ENCODE results near the gene RALGAPB.

The RALGAPB gene

DNA sequence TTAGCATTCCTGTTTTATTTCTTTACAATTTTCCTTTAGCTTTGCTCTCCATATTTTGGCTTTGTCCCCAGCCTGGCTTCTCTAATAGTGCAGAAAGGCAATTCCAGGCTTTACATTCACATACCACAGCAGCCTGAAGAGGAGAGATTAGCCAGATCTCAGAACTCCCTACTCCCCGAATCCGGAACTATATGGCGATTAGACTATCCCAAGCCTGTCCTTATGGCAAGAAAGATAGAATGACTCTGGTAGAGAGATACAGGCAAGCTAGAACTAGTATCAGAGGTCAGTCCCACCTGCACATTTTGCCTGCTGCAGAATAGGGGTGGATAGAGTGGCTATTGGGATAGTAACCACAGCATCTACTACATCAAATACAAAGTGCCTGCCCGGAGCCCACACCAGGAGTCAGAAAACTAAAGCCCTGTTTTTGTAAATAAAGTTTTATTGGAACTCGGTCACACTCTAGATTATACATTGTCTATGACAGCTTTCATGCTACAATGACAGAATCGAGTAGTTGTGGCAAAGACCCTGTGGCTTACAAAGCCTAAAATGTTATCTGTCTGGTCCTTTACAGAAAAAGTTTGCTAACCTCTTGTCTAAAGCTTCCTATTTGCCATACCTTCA lies 91.3 kb downstream of the RALGAPB start:
- Histone ChIP-seq H3K27me3 (replicated peaks in 2 of 5; ENCODE audit: control insufficient read depth in 4 of 5, insufficient read depth in 5 of 5, low read length in 4 of 5) (no peaks in the 10 kb centered on the region), H3K4me3 (ENCODE audit: control insufficient read depth in 1 of 7, extremely low read depth in 1 of 7, insufficient read depth in 4 of 7, low read depth in 2 of 7, low read length in 6 of 7) (no peak overlapping the region), H3K9me3 (ENCODE audit: control extremely low read depth in 1 of 5, control insufficient read depth in 4 of 5, insufficient read depth in 2 of 5, low read depth in 1 of 5, low read length in 4 of 5) (no peaks in the 10 kb centered on the region), H3K27ac (ENCODE audit: insufficient read depth in 1 of 2, low read depth in 1 of 2, low read length in 2 of 2, poor library complexity in 1 of 2, severe bottlenecking in 2 of 2) (no peak overlapping the region), H3K4me1 (ENCODE audit: control extremely low read depth in 1 of 4, control insufficient read depth in 4 of 4, insufficient read depth in 4 of 4, low read length in 3 of 4) (no peaks in the 10 kb centered on the region), H3K36me3 (ENCODE audit: control insufficient read depth in 4 of 4, insufficient read depth in 4 of 4, low read length in 3 of 4) (peaks cover 13 to 55% (median 36%) of the 10 kb centered on the region in 4 experiments)
- no peak for DNase-seq
- ChIA-PET CTCF (no interaction called here), POLR2A (no interaction called here)
- WGBS (ENCODE audit: insufficient coverage) = 96% methylated on average over 3 of the region's 6 CpGs

DNA sequence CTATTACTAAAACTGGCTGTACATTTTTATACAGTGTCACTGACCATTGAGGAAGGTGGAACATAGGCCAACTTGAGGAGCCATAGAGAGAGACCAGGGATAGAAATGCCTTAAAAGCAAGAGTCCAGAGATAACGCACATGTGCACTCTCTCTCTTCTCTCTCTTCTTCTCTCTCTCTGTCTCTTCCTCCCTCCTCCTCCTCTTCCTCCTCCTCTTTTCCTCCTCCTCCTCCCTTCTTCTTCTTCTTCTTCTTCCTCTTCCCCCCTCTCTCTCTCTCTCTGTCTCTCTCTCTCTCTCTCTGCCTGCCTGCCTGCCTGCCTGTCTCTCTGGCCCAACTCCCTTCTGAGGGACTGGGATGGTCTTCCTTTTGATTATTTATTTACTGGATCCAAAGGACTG lies 92.0 kb downstream of the RALGAPB start:
- H3K4me3 ChIP-seq (ENCODE audit: control insufficient read depth in 1 of 7, extremely low read depth in 1 of 7, insufficient read depth in 4 of 7, low read depth in 2 of 7, low read length in 6 of 7) = no peak overlapping the region
- H3K36me3 ChIP-seq (ENCODE audit: control insufficient read depth in 4 of 4, insufficient read depth in 4 of 4, low read length in 3 of 4) = peaks cover 13 to 53% (median 35%) of the 10 kb centered on the region in 4 experiments
- no peak overlapping the region for H3K27ac ChIP-seq (ENCODE audit: insufficient read depth in 1 of 2, low read depth in 1 of 2, low read length in 2 of 2, poor library complexity in 1 of 2, severe bottlenecking in 2 of 2)
- no peak for DNase-seq
- WGBS (ENCODE audit: insufficient coverage) = 100% methylated on average over 1 of the region's 1 CpG
- ChIA-PET POLR2A (no interaction called here), CTCF (no interaction called here)
- H3K27me3 ChIP-seq (replicated peaks in 2 of 5; ENCODE audit: control insufficient read depth in 4 of 5, insufficient read depth in 5 of 5, low read length in 4 of 5) = no peaks in the 10 kb centered on the region
- no peaks in the 10 kb centered on the region for H3K4me1 ChIP-seq (ENCODE audit: control extremely low read depth in 1 of 4, control insufficient read depth in 4 of 4, insufficient read depth in 4 of 4, low read length in 3 of 4)
- no peaks in the 10 kb centered on the region for H3K9me3 ChIP-seq (ENCODE audit: control extremely low read depth in 1 of 5, control insufficient read depth in 4 of 5, insufficient read depth in 2 of 5, low read depth in 1 of 5, low read length in 4 of 5)

- Histone ChIP-seq H3K9me3 (ENCODE audit: control extremely low read depth in 1 of 5, control insufficient read depth in 4 of 5, insufficient read depth in 2 of 5, low read depth in 1 of 5, low read length in 4 of 5) (no peaks in the 10 kb centered on the region), H3K4me3 (ENCODE audit: control insufficient read depth in 1 of 7, extremely low read depth in 1 of 7, insufficient read depth in 4 of 7, low read depth in 2 of 7, low read length in 6 of 7) (no peak overlapping the region), H3K27ac (ENCODE audit: insufficient read depth in 1 of 2, low read depth in 1 of 2, low read length in 2 of 2, poor library complexity in 1 of 2, severe bottlenecking in 2 of 2) (no peak overlapping the region), H3K36me3 (ENCODE audit: control insufficient read depth in 4 of 4, insufficient read depth in 4 of 4, low read length in 3 of 4) (peaks cover 15 to 49% (median 33%) of the 10 kb centered on the region in 4 experiments), H3K27me3 (replicated peaks in 2 of 5; ENCODE audit: control insufficient read depth in 4 of 5, insufficient read depth in 5 of 5, low read length in 4 of 5) (no peaks in the 10 kb centered on the region), H3K4me1 (ENCODE audit: control extremely low read depth in 1 of 4, control insufficient read depth in 4 of 4, insufficient read depth in 4 of 4, low read length in 3 of 4) (no peaks in the 10 kb centered on the region)
- ChIA-PET POLR2A (no interaction called here), CTCF (no interaction called here)
- DNase-seq = no peak
- WGBS (ENCODE audit: insufficient coverage) = 100% methylated on average over 2 of the region's 6 CpGs
These were observed 93.5 kb downstream of the RALGAPB start for GRCh38 chr20:38566036-38566598.

GRCh38 chr20:38569747-38570525 lies 97.3 kb downstream of the RALGAPB start:
- POLR2A ChIA-PET = no interaction called here

DNA sequence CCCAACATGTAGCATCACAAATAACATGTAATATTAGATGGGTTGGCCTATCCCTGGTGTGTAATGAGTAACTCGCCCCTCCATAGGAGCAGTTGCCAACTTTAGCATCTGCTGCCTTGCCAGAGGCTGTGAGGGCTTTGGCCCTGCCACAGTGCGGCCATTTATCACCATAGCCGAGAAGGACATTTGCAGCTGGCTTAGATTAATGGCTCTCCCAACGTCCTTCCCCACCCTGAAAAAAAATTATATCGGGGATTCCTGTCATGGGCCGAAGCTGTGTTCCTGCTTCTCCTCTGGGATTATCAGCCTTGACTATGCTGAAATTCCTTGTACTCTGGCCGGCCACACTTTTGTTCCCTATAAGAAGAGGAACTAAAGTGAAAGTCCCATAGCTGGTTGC lies 100.8 kb downstream of the RALGAPB start:
- Histone ChIP-seq H3K4me3 (ENCODE audit: control insufficient read depth in 1 of 7, extremely low read depth in 1 of 7, insufficient read depth in 4 of 7, low read depth in 2 of 7, low read length in 6 of 7) (no peak overlapping the region), H3K27ac (ENCODE audit: insufficient read depth in 1 of 2, low read depth in 1 of 2, low read length in 2 of 2, poor library complexity in 1 of 2, severe bottlenecking in 2 of 2) (no peak overlapping the region), H3K27me3 (replicated peaks in 2 of 5; ENCODE audit: control insufficient read depth in 4 of 5, insufficient read depth in 5 of 5, low read length in 4 of 5) (no peaks in the 10 kb centered on the region), H3K4me1 (ENCODE audit: control extremely low read depth in 1 of 4, control insufficient read depth in 4 of 4, insufficient read depth in 4 of 4, low read length in 3 of 4) (no peaks in the 10 kb centered on the region), H3K36me3 (ENCODE audit: control insufficient read depth in 4 of 4, insufficient read depth in 4 of 4, low read length in 3 of 4) (peaks cover 6 to 55% (median 29%) of the 10 kb centered on the region in 4 experiments), H3K9me3 (ENCODE audit: control extremely low read depth in 1 of 5, control insufficient read depth in 4 of 5, insufficient read depth in 2 of 5, low read depth in 1 of 5, low read length in 4 of 5) (no peaks in the 10 kb centered on the region)
- POLR2A ChIA-PET = no interaction called here
- CTCF ChIA-PET = no interaction called here
- no peak for DNase-seq
- WGBS (ENCODE audit: insufficient coverage) = 98% methylated on average over 7 of the region's 7 CpGs

More at GRCh38 chr20:38569747-38570525, 97.3 kb downstream of the RALGAPB start:
- Histone ChIP-seq H3K4me1 (ENCODE audit: control extremely low read depth in 1 of 4, control insufficient read depth in 4 of 4, insufficient read depth in 4 of 4, low read length in 3 of 4) (no peaks in the 10 kb centered on the region), H3K36me3 (ENCODE audit: control insufficient read depth in 4 of 4, insufficient read depth in 4 of 4, low read length in 3 of 4) (peaks cover 16 to 52% (median 33%) of the 10 kb centered on the region in 4 experiments), H3K9me3 (ENCODE audit: control extremely low read depth in 1 of 5, control insufficient read depth in 4 of 5, insufficient read depth in 2 of 5, low read depth in 1 of 5, low read length in 4 of 5) (no peaks in the 10 kb centered on the region), H3K27me3 (replicated peaks in 2 of 5; ENCODE audit: control insufficient read depth in 4 of 5, insufficient read depth in 5 of 5, low read length in 4 of 5) (no peaks in the 10 kb centered on the region), H3K27ac (ENCODE audit: insufficient read depth in 1 of 2, low read depth in 1 of 2, low read length in 2 of 2, poor library complexity in 1 of 2, severe bottlenecking in 2 of 2) (no peak overlapping the region), H3K4me3 (ENCODE audit: control insufficient read depth in 1 of 7, extremely low read depth in 1 of 7, insufficient read depth in 4 of 7, low read depth in 2 of 7, low read length in 6 of 7) (no peak overlapping the region)
- WGBS (ENCODE audit: insufficient coverage) = 100% methylated on average over 2 of the region's 5 CpGs
- no peak for DNase-seq
- CTCF ChIA-PET = no interaction called here

- CTCF ChIA-PET = no interaction called here
- POLR2A ChIA-PET = no interaction called here
- H3K36me3 ChIP-seq (ENCODE audit: control insufficient read depth in 4 of 4, insufficient read depth in 4 of 4, low read length in 3 of 4) = peaks cover 0 to 27% (median 12%) of the 10 kb centered on the region in 4 experiments
- WGBS (ENCODE audit: insufficient coverage) = 93% methylated on average over 6 of the region's 7 CpGs
- H3K4me3 ChIP-seq (ENCODE audit: control insufficient read depth in 1 of 7, extremely low read depth in 1 of 7, insufficient read depth in 4 of 7, low read depth in 2 of 7, low read length in 6 of 7) = no peak overlapping the region
- DNase-seq = no peak
- H3K4me1 ChIP-seq (ENCODE audit: control extremely low read depth in 1 of 4, control insufficient read depth in 4 of 4, insufficient read depth in 4 of 4, low read length in 3 of 4) = no peaks in the 10 kb centered on the region
- no peaks in the 10 kb centered on the region for H3K9me3 ChIP-seq (ENCODE audit: control extremely low read depth in 1 of 5, control insufficient read depth in 4 of 5, insufficient read depth in 2 of 5, low read depth in 1 of 5, low read length in 4 of 5)
- H3K27ac ChIP-seq (ENCODE audit: insufficient read depth in 1 of 2, low read depth in 1 of 2, low read length in 2 of 2, poor library complexity in 1 of 2, severe bottlenecking in 2 of 2) = no peak overlapping the region
- peaks cover 0 to 13% (median 7%) of the 10 kb centered on the region in 5 experiments for H3K27me3 ChIP-seq (replicated peaks in 2 of 5; ENCODE audit: control insufficient read depth in 4 of 5, insufficient read depth in 5 of 5, low read length in 4 of 5)
These were observed 106.7 kb downstream of the RALGAPB start for GRCh38 chr20:38579219-38579910.

- Histone ChIP-seq H3K4me3 (ENCODE audit: control insufficient read depth in 1 of 7, extremely low read depth in 1 of 7, insufficient read depth in 4 of 7, low read depth in 2 of 7, low read length in 6 of 7) (no peak overlapping the region), H3K36me3 (ENCODE audit: control insufficient read depth in 4 of 4, insufficient read depth in 4 of 4, low read length in 3 of 4) (peaks cover 0 to 22% (median 7%) of the 10 kb centered on the region in 4 experiments), H3K9me3 (ENCODE audit: control extremely low read depth in 1 of 5, control insufficient read depth in 4 of 5, insufficient read depth in 2 of 5, low read depth in 1 of 5, low read length in 4 of 5) (no peaks in the 10 kb centered on the region), H3K27ac (ENCODE audit: insufficient read depth in 1 of 2, low read depth in 1 of 2, low read length in 2 of 2, poor library complexity in 1 of 2, severe bottlenecking in 2 of 2) (no peak overlapping the region), H3K4me1 (ENCODE audit: control extremely low read depth in 1 of 4, control insufficient read depth in 4 of 4, insufficient read depth in 4 of 4, low read length in 3 of 4) (no peaks in the 10 kb centered on the region), H3K27me3 (replicated peaks in 2 of 5; ENCODE audit: control insufficient read depth in 4 of 5, insufficient read depth in 5 of 5, low read length in 4 of 5) (peaks cover 0 to 15% (median 7%) of the 10 kb centered on the region in 5 experiments)
- CTCF ChIA-PET = no interaction called here
- DNase-seq = no peak
- POLR2A ChIA-PET = no interaction called here
- WGBS (ENCODE audit: insufficient coverage) = 95% methylated on average over 3 of the region's 4 CpGs
These were observed 107.3 kb downstream of the RALGAPB start for GRCh38 chr20:38579921-38580320.

Measured in common myeloid progenitor, CD34-positive (primary cell).